Cardiac muscle cell (in vitro differentiated cells and primary cell): ENCODE results near the gene CHAC2. TPM values are rescaled to one million over a fixed set of nuclear protein-coding genes. Genes with fewer than 3 reads are reported as not detected.
A peak's percentile ranks its signal among the peaks of the same experiment; 100 is the strongest.

ENCODE experiments used
- DNase-seq, 2 donors: peaks; one replicate each; pipeline versions ENCODE4 v3.0.0 to v3.0.0-alpha.2; 2010 to 2017; ENCODE audit warnings: low read depth in 1 of 2, low spot score in 1 of 2
- H3K27ac ChIP-seq: fragments of 200-600 bp; sonication (generic); 2 replicates; pipeline ENCODE4 v1.5.1; 2016
- H3K27me3 ChIP-seq: fragments of 200-600 bp; sonication (generic); 2 replicates; pipeline ENCODE4 v1.6.0; 2016; ENCODE audit warnings: control low read depth
- H3K36me3 ChIP-seq: fragments of 200-600 bp; sonication (generic); 2 replicates; pipeline ENCODE4 v1.5.1; 2016; ENCODE audit warnings: control low read depth
- H3K4me1 ChIP-seq: fragments of 200-600 bp; sonication (generic); 2 replicates; pipeline ENCODE4 v1.8.1; 2017; ENCODE audit warnings: low read depth, mild to moderate bottlenecking, mixed run types
- H3K4me3 ChIP-seq: fragments of 200-600 bp; sonication (generic); 2 replicates; pipeline ENCODE4 v1.5.1; 2016; ENCODE audit warnings: mild to moderate bottlenecking
- H3K9me3 ChIP-seq: fragments of 200-600 bp; sonication (generic); 2 replicates; pipeline ENCODE4 v1.5.1; 2017; ENCODE audit warnings: low read depth, mild to moderate bottlenecking, control low read depth
- CTCF ChIP-seq: IDR thresholded peaks from 2 replicates; pipeline ENCODE4 v1.5.1; 2012; ENCODE audit warnings: low read depth, mild to moderate bottlenecking, low read length
- polyA plus RNA-seq: library from polyadenylated mRNA; unstranded; fragments of >200 nt; fragmentation: Nextera tagmentation; extraction: Ambion mirVana; gene quantifications from 2 replicates; pipeline ENCODE4 v1.2.1, GENCODE V29; 2016
- total RNA-seq: library from RNA; depleted of rRNA; stranded (reverse); fragments of >200 nt; gene quantifications from 2 replicates; pipeline ENCODE4 v1.2.3, GENCODE V29; 2016

CHAC2 gene
- total and polyA plus RNA-seq, 2 experiments from 2014 or later, result 2.8 to 3.7 TPM

GRCh38 chr2:53765767-53766166 is 1.8 kb upstream of the CHAC2 start:
- Histone ChIP-seq H3K4me1 (no peaks in the 10 kb centered on the region), H3K9me3 (no peaks in the 10 kb centered on the region), H3K4me3 (no peak overlapping the region), H3K27ac (no peak overlapping the region), H3K27me3 (no peaks in the 10 kb centered on the region), H3K36me3 (peaks cover 12% of the 10 kb centered on the region)
- no peak for DNase-seq
- no peak for TF ChIP-seq CTCF

GRCh38 chr2:53768242-53768542 is 588 bp downstream of the CHAC2 start:
- peak overlapping the region; percentile 76 for H3K27ac ChIP-seq
- H3K4me3 ChIP-seq, result peak overlapping the region; percentile 71
- no peaks in the 10 kb centered on the region for H3K27me3 ChIP-seq
- TF ChIP-seq CTCF, result no peak
- DNase-seq, result peak in 1 of 2 donors; percentile 60
- H3K9me3 ChIP-seq, result no peaks in the 10 kb centered on the region
- H3K36me3 ChIP-seq, result peaks cover 4% of the 10 kb centered on the region
- no peaks in the 10 kb centered on the region for H3K4me1 ChIP-seq

GRCh38 chr2:53769318-53769945 is 1.8 kb downstream of the CHAC2 start:
- no peak for DNase-seq

GRCh38 chr2:53770264-53770663 is 2.7 kb downstream of the CHAC2 start:
- Histone ChIP-seq H3K27me3 (no peaks in the 10 kb centered on the region), H3K4me1 (no peaks in the 10 kb centered on the region), H3K36me3 (no peaks in the 10 kb centered on the region), H3K4me3 (no peak overlapping the region), H3K9me3 (no peaks in the 10 kb centered on the region), H3K27ac (no peak overlapping the region)
- DNase-seq, result no peak
- no peak for TF ChIP-seq CTCF

More at GRCh38 chr2:53769318-53769945, 1.8 kb downstream of the CHAC2 start:
- Histone ChIP-seq H3K4me1 (no peaks in the 10 kb centered on the region), H3K27me3 (no peaks in the 10 kb centered on the region), H3K4me3 (no peak overlapping the region), H3K36me3 (peaks cover under 1% of the 10 kb centered on the region), H3K27ac (no peak overlapping the region), H3K9me3 (no peaks in the 10 kb centered on the region)
- no peak for TF ChIP-seq CTCF

- H3K4me3 ChIP-seq, result no peak overlapping the region
- no peaks in the 10 kb centered on the region for H3K27me3 ChIP-seq
- no peak overlapping the region for H3K27ac ChIP-seq
- no peaks in the 10 kb centered on the region for H3K9me3 ChIP-seq
- no peaks in the 10 kb centered on the region for H3K36me3 ChIP-seq
- no peak for DNase-seq
- no peak for TF ChIP-seq CTCF
- no peaks in the 10 kb centered on the region for H3K4me1 ChIP-seq
Measured at GRCh38 chr2:53777134-53777533, 9.5 kb downstream of the CHAC2 start.
